B cell (primary cell): ENCODE data around the gene FAM168A. TPM values are rescaled to one million over a fixed set of nuclear protein-coding genes. Genes with fewer than 3 reads are reported as not detected.

Experiments used
- ATAC-seq: fragments of 200-7000 bp; cut with Tn5 transposase; one replicate; pipeline ENCODE4 v1.10.0; 2021; ENCODE audit warnings: low read depth, mild to moderate bottlenecking, moderate number of reproducible peaks, moderate library complexity
- CTCF ChIA-PET: fragments of 350-600 bp; sonication (Branson Sonifier 250); formaldehyde crosslinking; loops from one replicate; lab custom pipeline; 2021; ENCODE audit warnings: antibody characterized with exemption, inconsistent platforms; lab: Charles Lee
- POLR2A ChIA-PET: fragments of 350-600 bp; sonication (Branson Sonifier 250); formaldehyde crosslinking; loops from one replicate; lab custom pipeline; 2021; ENCODE audit warnings: antibody characterized with exemption; lab: Charles Lee
- DNase-seq: peaks from one replicate; pipeline ENCODE4 v3.0.0; 2013
- H2AFZ ChIP-seq: 2 replicates; pipeline ENCODE4 v1.6.1; 2012; ENCODE audit warnings: mild to moderate bottlenecking, low read depth, low read length; ENCODE audit not compliant: insufficient read depth, poor library complexity, severe bottlenecking
- H3K27ac ChIP-seq, 2 donors: 1 replicate in 1 of 2; 2 replicates in 1 of 2; pipeline ENCODE4 v1.5.1; 2012 to 2013; ENCODE audit warnings: low read length in 2 of 2, mild to moderate bottlenecking in 2 of 2, moderate library complexity in 1 of 2
- H3K27me3 ChIP-seq, 4 experiments: fragments of 200-600 bp in 1 of 4; sonication (generic) in 1 of 4; replicated peaks in 1 of 4; 1 replicate in 2 of 4; 2 replicates in 2 of 4; pipeline versions ENCODE4 v1.6.1 to v1.7.0; 2013 to 2016; ENCODE audit warnings: low read length in 3 of 4, mild to moderate bottlenecking in 2 of 4, mixed read lengths in 1 of 4, moderate library complexity in 1 of 4; ENCODE audit not compliant: insufficient read depth in 4 of 4, control insufficient read depth in 3 of 4; ENCODE audit errors: control extremely low read depth in 1 of 4
- H3K36me3 ChIP-seq, 2 experiments: replicated peaks in 1 of 2; 1 replicate in 1 of 2; 2 replicates in 1 of 2; pipeline versions ENCODE4 v1.6.1 to v1.7.1; 2013; ENCODE audit warnings: low read length in 1 of 2; ENCODE audit not compliant: insufficient read depth in 2 of 2, control insufficient read depth in 1 of 2; ENCODE audit errors: control extremely low read depth in 1 of 2, extremely low read depth in 1 of 2
- H3K4me1 ChIP-seq, 2 donors: fragments of 200-600 bp in 1 of 2; sonication (generic) in 1 of 2; 1 replicate in 1 of 2; 2 replicates in 1 of 2; pipeline versions ENCODE4 v1.5.1 to v1.6.1; 2013 to 2017; ENCODE audit warnings: low read length in 2 of 2; ENCODE audit not compliant: control insufficient read depth in 2 of 2, insufficient read depth in 2 of 2
- H3K4me2 ChIP-seq: replicated peaks from 2 replicates; pipeline ENCODE3; 2012; ENCODE audit warnings: mild to moderate bottlenecking, low read depth, low read length; ENCODE audit not compliant: poor library complexity, severe bottlenecking
- H3K4me3 ChIP-seq, 5 experiments: fragments of 200-600 bp in 1 of 5; sonication (generic) in 1 of 5; 1 replicate in 3 of 5; 2 replicates in 2 of 5; pipeline versions ENCODE4 v1.5.1 to v1.7.0; 2011 to 2016; ENCODE audit warnings: low read length in 4 of 5, mild to moderate bottlenecking in 4 of 5, low read depth in 2 of 5, control low read depth in 1 of 5, moderate library complexity in 1 of 5; ENCODE audit not compliant: insufficient read depth in 1 of 5; ENCODE audit errors: control extremely low read depth in 1 of 5, extremely low read depth in 1 of 5
- H3K79me2 ChIP-seq: fragments of 200-600 bp; sonication (generic); one replicate; pipeline ENCODE4 v1.6.0; 2016; ENCODE audit warnings: low read length; ENCODE audit not compliant: control insufficient read depth, insufficient read depth
- H3K9ac ChIP-seq: fragments of 200-600 bp; sonication (generic); 2 replicates; pipeline ENCODE4 v1.6.1; 2017; ENCODE audit warnings: mild to moderate bottlenecking, low read length, moderate library complexity
- H3K9me3 ChIP-seq, 3 donors: one replicate each; pipeline versions ENCODE4 v1.6.1 to v1.7.1; 2013; ENCODE audit warnings: low read length in 2 of 3; ENCODE audit not compliant: control insufficient read depth in 2 of 3, insufficient read depth in 1 of 3; ENCODE audit errors: control extremely low read depth in 1 of 3
- H4K20me1 ChIP-seq: 2 replicates; pipeline ENCODE4 v1.6.0; 2012; ENCODE audit warnings: mild to moderate bottlenecking, low read length; ENCODE audit not compliant: insufficient read depth, control insufficient read depth, poor library complexity, severe bottlenecking
- H3K27ac Mint-ChIP-seq: one replicate; pipeline ENCODE4 v1.8.0; 2021; ENCODE audit warnings: mixed read lengths
- H3K27me3 Mint-ChIP-seq: one replicate; pipeline ENCODE4 v1.8.0; 2021; ENCODE audit warnings: mixed read lengths
- H3K4me1 Mint-ChIP-seq: one replicate; pipeline ENCODE4 v1.8.0; 2021; ENCODE audit warnings: mixed read lengths
- H3K4me3 Mint-ChIP-seq: one replicate; pipeline ENCODE4 v1.8.0; 2021; ENCODE audit warnings: mixed read lengths
- H3K9me3 Mint-ChIP-seq: one replicate; pipeline ENCODE4 v1.8.0; 2022; ENCODE audit warnings: mixed read lengths; ENCODE audit not compliant: insufficient read depth
- CTCF ChIP-seq: fragments of 200-600 bp; IDR thresholded peaks from one replicate; pipeline ENCODE4 v1.8.0; 2022; ENCODE audit warnings: antibody characterized with exemption, mild to moderate bottlenecking
- EZH2 ChIP-seq: IDR thresholded peaks from 2 replicates; pipeline ENCODE4 v1.6.1; 2012; ENCODE audit warnings: borderline replicate concordance, low read depth, mild to moderate bottlenecking, moderate library complexity, low read length; ENCODE audit not compliant: insufficient read depth, poor library complexity, severe bottlenecking
- WGBS: methylation state at CpG from one replicate; pipeline ENCODE4 v1.1.5; 2013; ENCODE audit warnings: missing lambda C conversion rate; ENCODE audit not compliant: insufficient coverage; 5-methylcytosine and 5-hydroxymethylcytosine counted together
- intact Hi-C: fragments of 100-400 bp; cut with micrococcal nuclease; formaldehyde crosslinking; loops from one replicate; pipeline ENCODE4 v1.10.0; 2022
- polyA plus RNA-seq: library from polyadenylated mRNA; depleted of rRNA; stranded (reverse); fragments of >200 nt; gene quantifications from 2 replicates; pipeline ENCODE4 v1.2.3, GENCODE V29; 2012
- total RNA-seq, 2 donors: library from RNA; stranded (reverse); fragments of 120-200 nt in 1 of 2; gene quantifications; 1 replicate in 1 of 2; 2 replicates in 1 of 2; pipeline versions ENCODE4 v1.2.3 to v1.2.4, GENCODE V29; 2013 to 2022

Gene FAM168A
- total and polyA plus RNA-seq, 2 donors (not counting 1 experiment from before 2014, with no cell fraction given), result 11.0 to 26.8 TPM

GRCh38 chr11:73376803-73377629 is 220.9 kb downstream of the FAM168A start:
- Histone ChIP-seq H3K79me2 (peaks cover 77% of the 10 kb centered on the region), H3K27me3 (no peaks in the 10 kb centered on the region), H2AFZ (peak overlapping the region; percentile 77), H3K9ac (peak overlapping the region; percentile 98), H3K4me3 (peak overlapping the region; percentile 62 to 95 (median 92)), H4K20me1 (peaks cover 44% of the 10 kb centered on the region), H3K4me1 (peaks cover 68 to 84% of the 10 kb centered on the region in 2 donors), H3K36me3 (peaks cover 0 to 21% of the 10 kb centered on the region in 2 experiments), H3K27ac (peak overlapping the region; percentile 98), H3K9me3 (no peaks in the 10 kb centered on the region), H3K4me2 (peak overlapping the region; percentile 89)
- peak; percentile 82 for DNase-seq
- Mint-ChIP-seq H3K4me3 (peak overlapping the region; percentile 100), H3K9me3 (no peaks in the 10 kb centered on the region), H3K27me3 (no peaks in the 10 kb centered on the region), H3K27ac (peak overlapping the region; percentile 99), H3K4me1 (peaks cover 75% of the 10 kb centered on the region)
- WGBS, result under 1% methylated on average over 56 of the region's 56 CpGs
- ATAC-seq, result peak; percentile 39
- CTCF ChIA-PET, result interaction anchor here (0.7 to 23.8 kb wide), 5 partner anchors 11 to 283 kb away, joined by 3 to 311 read pairs (median 3); no protein-coding TSS in a partner anchor
- POLR2A ChIA-PET, result interaction anchor here (0.6 to 2.0 kb wide), 6 partner anchors 8 to 234 kb away, joined by 3 to 13 read pairs (median 4); no protein-coding TSS in a partner anchor
- TF ChIP-seq EZH2, result no peak
- TF ChIP-seq CTCF, result no peak
- intact Hi-C loops, result loop anchor here (1.0 to 2.0 kb wide), 5 partner anchors 8 to 562 kb away; partner anchors contain the start of gene ATG16L2
